Breast epithelium (tissue), 3 donors: ENCODE measurements around the gene CLTB.
A peak's percentile ranks its signal among the peaks of the same experiment; 100 is the strongest.

Source experiments
- CTCF ChIP-seq, 3 donors: fragments of 450-650 bp; IDR thresholded peaks; one replicate each; pipeline ENCODE4 v1.5.1; 2016 to 2017; ENCODE audit warnings: antibody characterized with exemption in 3 of 3, mild to moderate bottlenecking in 3 of 3, moderate library complexity in 3 of 3
- POLR2A ChIP-seq: fragments of 450-650 bp; IDR thresholded peaks from one replicate; pipeline ENCODE4 v1.6.1; 2016; ENCODE audit warnings: antibody characterized with exemption, mild to moderate bottlenecking, moderate library complexity
- POLR2AphosphoS5 ChIP-seq, 3 donors: sonication (generic); formaldehyde crosslinking; IDR thresholded peaks; one replicate each; pipeline ENCODE4 v1.6.1; 2017; ENCODE audit warnings: antibody characterized with exemption in 3 of 3

- TF ChIP-seq CTCF (IDR thresholded peaks at IDR 0.05) (no peak), POLR2A (peak; percentile 50), POLR2AphosphoS5 (IDR thresholded peaks at IDR 0.05) (peak in 2 of 3 donors; percentile 54 to 87)
Observed at GRCh38 chr5:176389135-176390123, 26.9 kb downstream of the CLTB start.
